ENCODE data around the gene SLC22A12. TPM values are rescaled to one million over a fixed set of nuclear protein-coding genes. Genes with fewer than 3 reads are reported as not detected.

The SLC22A12 gene
- polyA plus RNA-seq, 1 donor from 2014 or later: not detected

GRCh38 chr11:64648551-64648950, 57.5 kb downstream of the SLC22A12 start:
- Histone ChIP-seq H3K79me2 (replicated peaks; ENCODE audit: insufficient read depth, low read length) (no peaks in the 10 kb centered on the region), H3K9ac (ENCODE audit: low read length) (no peak overlapping the region), H4K20me1 (ENCODE audit: insufficient read depth) (no peaks in the 10 kb centered on the region), H3K27ac (ENCODE audit: low read length) (no peak overlapping the region), H3K9me2 (ENCODE audit: insufficient read depth, low read length) (no peaks in the 10 kb centered on the region), H3K4me3 (ENCODE audit: low read length) (no peak overlapping the region), H3K4me2 (ENCODE audit: low read length) (no peak overlapping the region), H3F3A (ENCODE audit: insufficient read depth, low read length, poor library complexity, severe bottlenecking) (no peaks in the 10 kb centered on the region), H3K9me3 (ENCODE audit: low read length) (no peaks in the 10 kb centered on the region), H3K36me3 (ENCODE audit: insufficient read depth, low read length) (no peaks in the 10 kb centered on the region), H2AFZ (ENCODE audit: low read depth, low read length) (no peak overlapping the region), H3K27me3 (ENCODE audit: insufficient read depth, low read depth, low read length) (no peaks in the 10 kb centered on the region)
- TF ChIP-seq RAD21 (conservative IDR thresholded peaks at IDR 0.05): no peak
- TF ChIP-seq EP300 (conservative IDR thresholded peaks at IDR 0.05; ENCODE audit: poor library complexity, severe bottlenecking): no peak
- TF ChIP-seq SMC3 (conservative IDR thresholded peaks at IDR 0.05; ENCODE audit: poor library complexity): no peak
- no peak for TF ChIP-seq CTCF (IDR thresholded peaks at IDR 0.05; ENCODE audit: poor library complexity, severe bottlenecking)
- TF ChIP-seq EZH2 (IDR thresholded peaks at IDR 0.05; ENCODE audit: borderline replicate concordance, insufficient read depth, low read length, poor library complexity, severe bottlenecking): no peak
- no peak for TF ChIP-seq POLR2AphosphoS5 (IDR thresholded peaks at IDR 0.05)
- TF ChIP-seq REST (IDR thresholded peaks at IDR 0.05; ENCODE audit: borderline replicate concordance): no peak
- TF ChIP-seq TAF1 (IDR thresholded peaks at IDR 0.05; ENCODE audit: low read depth): no peak
- no peak for TF ChIP-seq MXI1 (conservative IDR thresholded peaks at IDR 0.05; ENCODE audit: poor library complexity, severe bottlenecking)

- Histone ChIP-seq H3K4me2 (ENCODE audit: low read length) (no peak overlapping the region), H3K9ac (ENCODE audit: low read length) (no peak overlapping the region), H3K9me2 (ENCODE audit: insufficient read depth, low read length) (no peaks in the 10 kb centered on the region), H3K36me3 (ENCODE audit: insufficient read depth, low read length) (no peaks in the 10 kb centered on the region), H3F3A (ENCODE audit: insufficient read depth, low read length, poor library complexity, severe bottlenecking) (no peaks in the 10 kb centered on the region), H3K4me3 (ENCODE audit: low read length) (no peak overlapping the region), H3K9me3 (ENCODE audit: low read length) (no peaks in the 10 kb centered on the region), H2AFZ (ENCODE audit: low read depth, low read length) (no peak overlapping the region), H3K27me3 (ENCODE audit: insufficient read depth, low read depth, low read length) (no peaks in the 10 kb centered on the region), H3K79me2 (replicated peaks; ENCODE audit: insufficient read depth, low read length) (no peaks in the 10 kb centered on the region), H3K27ac (ENCODE audit: low read length) (no peak overlapping the region), H4K20me1 (ENCODE audit: insufficient read depth) (no peaks in the 10 kb centered on the region)
- TF ChIP-seq EP300 (conservative IDR thresholded peaks at IDR 0.05; ENCODE audit: poor library complexity, severe bottlenecking): no peak
- peak; percentile 55 for TF ChIP-seq RAD21 (conservative IDR thresholded peaks at IDR 0.05)
- no peak for TF ChIP-seq EZH2 (IDR thresholded peaks at IDR 0.05; ENCODE audit: borderline replicate concordance, insufficient read depth, low read length, poor library complexity, severe bottlenecking)
- TF ChIP-seq CTCF (IDR thresholded peaks at IDR 0.05; ENCODE audit: poor library complexity, severe bottlenecking): peak; percentile 56
- TF ChIP-seq MXI1 (conservative IDR thresholded peaks at IDR 0.05; ENCODE audit: poor library complexity, severe bottlenecking): no peak
- TF ChIP-seq SMC3 (conservative IDR thresholded peaks at IDR 0.05; ENCODE audit: poor library complexity): peak; percentile 47
- no peak for TF ChIP-seq REST (IDR thresholded peaks at IDR 0.05; ENCODE audit: borderline replicate concordance)
- TF ChIP-seq TAF1 (IDR thresholded peaks at IDR 0.05; ENCODE audit: low read depth): no peak
Observed at GRCh38 chr11:64649291-64649697, 58.3 kb downstream of the SLC22A12 start.
